Activated CD8-positive, alpha-beta memory T cell treated with anti-CD3 and anti-CD28 coated beads, Interleukin-2, amount 50 U/mL, for 24 hours (primary cell): ENCODE data around the gene TJP1.
"Not testable (repeated sequence)": the region's sequence is repeated elsewhere in the genome, so short reads cannot be mapped to it uniquely, and the experiment has no call there.

Source experiments
- DNase-seq: peaks from one replicate; pipeline ENCODE4 v3.0.0-alpha.2; 2020; ENCODE audit errors: extremely low read depth

Gene TJP1

DNA sequence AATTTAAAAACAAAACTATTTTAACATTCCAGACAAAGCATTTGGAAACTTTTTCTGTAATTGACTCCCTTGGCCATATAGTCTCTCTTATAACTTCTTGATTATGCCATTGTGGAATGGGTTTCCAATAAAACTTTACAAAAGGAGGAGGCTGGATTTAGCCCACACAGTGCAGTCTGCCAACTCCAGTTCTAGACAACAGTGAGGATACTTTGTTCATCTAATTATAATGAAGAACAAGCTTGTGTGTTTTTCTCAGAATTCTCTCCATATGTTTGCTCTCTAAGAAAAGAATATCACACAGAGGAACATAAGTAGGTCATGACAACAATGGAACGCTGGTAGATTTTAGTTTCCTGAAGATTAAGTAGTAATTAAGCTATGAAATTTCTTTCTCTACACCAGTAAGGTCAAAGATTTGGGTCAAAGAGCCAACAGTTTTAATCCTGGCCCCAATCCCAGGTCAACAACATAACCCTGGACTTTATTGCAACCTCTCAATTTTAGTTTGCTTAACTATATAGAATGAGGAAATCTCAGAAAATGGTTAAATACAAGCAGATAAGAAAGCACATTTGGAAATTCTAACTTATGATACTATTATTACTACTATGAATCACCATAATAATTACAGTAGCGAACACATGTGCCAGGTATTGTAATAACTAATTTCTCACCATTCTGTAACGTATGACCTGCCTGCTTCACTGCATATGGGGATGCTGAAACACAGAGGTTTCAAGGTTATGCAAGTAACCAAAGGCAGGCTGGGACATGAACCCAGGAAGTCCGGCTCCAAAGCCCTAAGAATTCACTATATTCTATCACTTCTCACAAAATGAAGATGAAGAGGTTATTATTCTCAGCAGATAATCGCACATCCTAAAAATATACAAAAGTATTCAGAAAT, 65.7 kb downstream of the TJP1 start:
- DNase-seq = no peak

DNA sequence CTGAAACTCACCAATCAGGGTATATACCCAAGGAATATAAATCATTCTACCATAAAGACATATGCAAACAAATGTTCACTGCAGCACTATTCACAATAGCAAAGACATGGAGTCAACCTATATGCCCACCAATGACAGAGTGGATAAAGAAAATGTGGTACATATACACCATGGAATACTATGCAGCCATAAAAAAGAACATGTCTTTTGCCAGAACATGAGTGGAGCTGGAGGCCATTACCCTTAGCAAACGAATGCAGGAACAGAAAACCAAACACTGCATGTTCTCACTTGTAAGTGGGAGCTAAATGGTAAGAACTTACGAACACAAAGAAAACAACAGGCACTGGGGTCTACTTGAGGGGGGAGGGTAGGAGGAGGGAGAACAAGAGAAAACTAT, 68.3 kb downstream of the TJP1 start:
- not testable (repeated sequence) for DNase-seq

DNA sequence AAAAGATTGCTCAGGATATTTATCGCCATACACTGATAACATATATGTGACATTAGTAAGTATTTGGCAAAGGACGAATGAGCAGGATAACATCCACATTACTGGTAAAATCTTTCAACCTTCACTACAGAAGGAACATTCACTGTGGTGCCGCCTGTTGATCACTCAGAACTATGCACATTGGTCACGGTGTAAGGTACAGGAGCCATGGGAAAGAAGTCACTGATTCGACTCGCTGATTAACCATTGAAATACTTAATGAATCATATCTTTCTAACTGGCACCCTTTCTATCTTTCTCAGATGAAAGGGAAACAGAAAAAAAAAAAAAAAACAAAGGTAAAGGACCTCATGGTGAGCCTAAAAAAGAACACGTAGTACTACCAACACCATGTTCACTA, 68.8 kb downstream of the TJP1 start:
- no peak for DNase-seq

DNA sequence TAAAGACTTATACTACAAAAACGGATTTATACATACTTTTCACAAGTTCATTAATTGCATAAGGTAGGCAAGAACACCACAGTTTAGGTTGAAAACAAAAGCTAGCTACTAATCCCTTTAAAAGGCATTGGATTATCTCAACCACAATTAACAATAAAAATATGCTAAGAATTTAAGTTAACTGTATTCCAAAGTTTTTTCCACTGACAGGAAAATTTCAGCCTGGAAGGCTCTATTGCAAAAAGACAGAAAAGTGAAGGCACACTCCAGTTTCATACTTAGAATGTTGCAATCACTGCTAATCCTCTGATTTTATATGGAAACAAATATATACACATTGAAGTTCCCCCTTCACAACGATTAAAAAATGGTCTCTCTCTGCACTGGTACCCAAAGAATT, 71.5 kb downstream of the TJP1 start:
- DNase-seq = no peak

DNA sequence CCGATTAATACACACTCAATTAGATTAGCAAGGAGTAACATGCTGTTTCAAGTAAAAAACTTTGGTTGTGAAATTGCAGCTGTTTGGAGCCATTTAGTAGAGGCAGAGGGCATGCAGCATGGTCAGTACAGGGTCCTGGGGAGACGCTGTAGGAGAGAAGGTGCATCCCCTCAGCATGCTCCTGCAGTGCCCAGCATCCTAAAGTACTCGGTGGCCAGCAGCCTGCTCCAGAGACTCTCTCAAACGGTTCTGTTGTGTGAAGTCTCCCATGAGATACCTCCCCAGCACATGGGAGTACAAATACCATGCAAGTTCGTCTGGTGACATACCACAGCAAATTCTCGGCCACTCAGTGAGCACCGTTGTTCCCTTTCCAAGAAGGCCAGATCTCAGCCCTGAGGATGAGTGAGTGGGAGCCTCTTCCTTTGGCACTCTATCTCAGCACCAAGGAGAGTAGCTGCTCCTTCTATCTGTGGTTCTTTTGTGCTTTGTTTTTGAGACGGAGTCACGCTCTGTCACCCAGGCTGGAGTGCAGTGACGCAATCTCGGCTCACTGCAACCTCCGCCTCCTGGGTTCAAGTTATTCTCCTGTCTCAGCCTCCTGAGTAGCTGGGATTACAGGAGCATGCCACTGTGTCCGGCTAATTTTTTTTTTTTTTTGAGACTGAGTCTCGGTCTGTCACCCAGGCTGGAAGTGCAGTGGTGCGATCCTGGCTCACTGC, 72.7 kb downstream of the TJP1 start:
- no peak for DNase-seq

DNA sequence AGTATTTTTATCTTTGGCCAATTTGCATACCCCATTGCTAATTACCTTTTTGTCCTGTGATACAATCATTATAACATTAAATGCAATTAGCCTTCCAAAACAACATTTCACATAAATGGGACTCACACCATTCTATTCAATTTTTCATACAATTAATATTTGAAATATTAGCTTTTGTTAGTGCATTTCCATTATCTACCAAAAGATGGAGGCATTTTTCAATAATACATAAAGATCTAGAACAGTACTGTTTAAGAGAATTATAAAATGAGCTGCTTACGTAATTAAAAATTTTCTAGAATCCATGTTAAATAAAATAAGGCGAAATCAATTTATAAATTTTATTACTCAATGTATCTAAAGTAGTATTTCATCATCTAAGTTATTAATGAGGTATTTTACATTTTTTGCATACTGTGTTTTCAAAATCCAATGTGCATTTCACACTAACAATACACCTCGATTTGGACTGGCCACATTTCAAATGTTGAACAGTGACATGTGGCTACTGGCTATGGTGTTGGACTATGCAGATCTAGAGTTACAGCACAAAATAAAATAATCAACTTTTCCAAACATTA, 74.3 kb downstream of the TJP1 start:
- DNase-seq = no peak

DNA sequence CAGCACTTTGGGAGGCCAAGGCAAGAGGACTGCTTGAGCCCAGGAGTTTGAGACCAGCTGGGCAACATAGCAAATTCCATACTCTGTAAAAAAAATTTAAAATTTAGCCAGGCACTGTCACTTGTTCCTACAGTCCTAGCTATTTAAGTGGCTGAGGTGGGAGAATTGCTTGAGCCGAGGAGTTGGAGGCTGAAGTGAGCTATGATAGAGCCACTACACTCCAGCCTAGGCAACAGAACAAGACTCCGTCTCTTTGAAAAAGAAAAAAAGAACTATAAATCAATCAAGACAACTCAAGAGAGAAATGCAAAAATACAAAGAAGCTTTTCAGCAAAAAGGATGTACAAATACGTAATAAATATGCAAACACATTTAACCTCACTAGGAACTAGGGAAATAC, 78.8 kb downstream of the TJP1 start:
- no peak for DNase-seq

DNA sequence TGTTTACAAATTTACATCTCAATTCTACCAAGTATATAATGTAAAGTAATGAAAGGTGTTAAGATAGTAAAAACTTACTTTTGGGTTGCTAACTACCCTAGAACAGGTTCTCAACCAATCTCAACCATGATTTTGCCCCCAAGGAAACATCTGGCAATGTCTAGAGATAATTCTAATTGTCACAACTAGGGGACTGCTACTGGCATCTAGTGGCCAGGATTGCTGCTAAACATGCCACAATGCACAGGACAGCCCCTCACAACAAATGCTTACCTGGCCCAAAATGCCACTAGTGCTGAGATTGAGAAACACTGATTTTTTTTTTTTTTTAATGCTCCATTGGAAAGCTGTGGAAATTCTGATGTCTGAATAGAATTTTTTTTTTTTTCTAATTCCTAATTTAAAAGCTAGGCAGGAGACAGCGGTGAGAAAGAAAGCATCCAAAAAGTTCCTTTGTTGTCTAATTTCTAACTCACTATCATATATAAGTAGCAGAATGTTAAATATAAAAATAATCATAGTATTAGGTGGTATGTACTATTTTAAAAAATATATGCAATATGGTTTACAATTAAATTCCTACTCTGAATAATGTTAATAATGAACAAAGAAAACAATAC, 81.5 kb downstream of the TJP1 start:
- no peak for DNase-seq

DNA sequence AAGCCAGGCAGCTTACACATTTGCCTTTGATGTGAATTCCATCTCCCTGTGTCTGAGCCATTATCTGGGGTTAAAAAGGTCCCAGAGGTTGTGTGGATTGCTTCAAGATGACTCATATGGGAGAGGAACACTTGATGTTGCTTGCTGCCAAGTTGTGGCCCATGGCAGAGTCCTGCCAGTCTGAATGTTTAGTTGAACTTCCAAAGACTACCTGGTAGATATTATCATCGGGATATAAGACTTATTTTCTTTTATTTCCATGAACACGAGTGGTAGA, 85.6 kb downstream of the TJP1 start:
- no peak for DNase-seq

DNA sequence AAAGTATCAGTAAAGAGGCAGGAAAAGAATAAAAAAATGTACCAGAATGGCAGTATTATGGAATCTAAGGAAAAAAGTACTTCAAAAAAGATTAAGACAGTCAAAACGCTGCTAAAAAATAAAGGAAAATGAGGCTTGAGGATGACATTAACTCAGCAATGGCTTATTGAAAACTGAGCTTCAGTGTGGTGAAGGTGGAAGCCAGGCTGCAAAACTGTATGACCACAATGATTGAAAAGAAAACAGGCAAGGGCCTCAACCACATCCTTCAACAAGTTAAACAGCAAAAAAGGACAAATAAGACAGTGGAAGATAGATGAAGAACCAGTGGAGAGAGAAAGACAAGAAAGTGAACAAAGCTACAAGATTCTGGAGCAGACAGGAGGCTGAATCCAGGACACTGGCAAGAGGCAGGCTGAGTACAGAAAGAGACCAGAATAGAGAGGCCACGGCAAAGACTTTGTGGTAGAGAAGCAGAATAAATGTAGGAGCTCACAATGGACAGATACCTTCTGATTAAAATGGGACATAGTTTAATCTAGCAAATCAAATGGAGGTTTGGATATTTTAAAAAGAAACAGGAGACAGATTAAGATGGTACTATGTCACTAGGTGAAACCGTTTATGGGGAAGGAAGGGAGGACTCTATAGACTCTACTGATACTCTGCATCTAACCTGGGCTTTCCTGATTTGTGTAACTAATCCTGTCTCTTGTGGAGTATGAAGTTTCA, 86.1 kb downstream of the TJP1 start:
- no peak for DNase-seq

DNA sequence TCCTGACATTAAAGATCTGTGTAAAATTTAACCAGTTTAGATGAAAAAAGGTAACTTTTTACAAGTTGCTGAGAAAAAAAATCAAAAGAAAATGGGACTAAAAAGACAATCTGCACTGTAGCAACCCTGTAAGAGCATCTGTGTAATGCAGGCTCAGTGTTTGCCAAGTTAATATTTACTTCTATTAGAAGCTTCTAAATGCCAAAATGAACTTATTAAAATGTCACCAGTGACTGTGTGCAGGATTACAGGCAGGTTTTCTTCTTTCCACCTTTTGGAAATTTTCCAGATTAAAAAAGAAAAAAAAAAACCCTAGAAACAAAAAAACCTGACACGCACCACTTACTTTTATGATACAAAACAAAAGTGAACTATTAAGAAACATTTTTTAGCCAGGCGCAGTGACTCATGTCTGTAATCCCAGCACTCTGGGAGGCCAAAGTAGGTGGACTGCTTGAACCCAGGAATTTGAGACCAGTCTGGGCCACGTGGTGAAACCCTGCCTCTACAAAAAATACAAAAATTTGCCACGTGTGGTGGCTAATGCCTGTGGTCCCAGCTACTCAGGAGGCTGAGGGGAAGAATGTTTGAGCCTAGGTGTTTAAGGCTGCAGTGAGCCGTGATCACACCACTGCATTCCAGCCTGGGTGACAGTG, 87.2 kb downstream of the TJP1 start:
- no peak for DNase-seq

DNA sequence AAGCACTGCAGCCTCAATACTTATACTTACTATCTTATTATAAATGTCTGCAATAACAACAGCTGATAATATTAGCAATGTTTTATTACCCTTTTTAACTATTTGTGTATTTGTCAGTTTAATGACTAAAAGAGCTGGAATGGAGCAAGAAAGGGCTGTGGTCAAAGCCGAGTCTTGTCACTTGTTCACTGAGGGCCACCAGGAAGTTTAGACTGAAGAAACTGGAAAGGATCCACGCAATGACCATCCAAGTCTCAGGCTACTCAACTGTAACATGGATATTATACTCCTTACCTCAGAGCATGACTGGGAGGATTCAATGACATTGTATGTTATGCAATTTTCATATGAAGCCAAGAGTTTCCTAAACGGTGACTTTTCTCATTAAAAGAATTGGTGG, 90.4 kb downstream of the TJP1 start:
- DNase-seq = no peak

DNA sequence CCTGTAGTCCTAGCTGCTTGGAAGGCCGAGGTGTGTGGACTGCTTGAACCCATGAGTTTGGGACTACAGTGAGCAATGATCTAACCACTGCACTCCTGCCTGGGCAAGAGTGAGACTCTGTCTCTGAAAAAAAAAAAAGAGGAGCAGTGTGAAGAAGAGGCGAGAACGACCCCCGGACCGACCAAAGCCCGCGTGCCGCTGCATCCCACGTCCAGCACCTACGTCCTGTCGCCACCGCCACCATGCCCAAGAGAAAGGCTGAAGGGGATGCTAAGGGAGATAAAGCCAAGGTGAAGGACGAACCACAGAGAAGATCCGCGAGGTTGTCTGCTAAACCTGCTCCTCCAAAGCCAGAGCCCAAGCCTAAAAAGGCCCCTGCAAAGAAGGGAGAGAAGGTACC, 91.8 kb downstream of the TJP1 start:
- DNase-seq = not testable (repeated sequence)

DNA sequence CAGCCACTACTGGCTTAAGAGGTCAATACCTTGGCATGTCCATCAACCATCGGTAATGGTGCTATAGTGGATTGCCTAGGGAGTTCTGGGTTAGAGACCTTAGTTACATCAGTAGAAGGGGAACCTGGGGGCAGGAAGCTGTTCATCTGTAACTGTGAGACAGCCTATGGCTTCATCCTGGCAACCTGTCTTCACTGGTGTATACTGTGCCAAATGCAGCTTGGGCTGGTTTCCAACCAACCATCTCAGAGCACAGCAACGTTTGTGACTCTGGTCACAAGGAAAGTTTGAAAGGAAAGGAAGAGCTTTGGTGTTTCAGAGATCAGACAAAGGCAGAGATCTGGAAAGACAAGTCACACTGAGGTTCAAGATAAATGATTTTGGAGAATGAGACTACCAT, 93.8 kb downstream of the TJP1 start:
- no peak for DNase-seq

DNA sequence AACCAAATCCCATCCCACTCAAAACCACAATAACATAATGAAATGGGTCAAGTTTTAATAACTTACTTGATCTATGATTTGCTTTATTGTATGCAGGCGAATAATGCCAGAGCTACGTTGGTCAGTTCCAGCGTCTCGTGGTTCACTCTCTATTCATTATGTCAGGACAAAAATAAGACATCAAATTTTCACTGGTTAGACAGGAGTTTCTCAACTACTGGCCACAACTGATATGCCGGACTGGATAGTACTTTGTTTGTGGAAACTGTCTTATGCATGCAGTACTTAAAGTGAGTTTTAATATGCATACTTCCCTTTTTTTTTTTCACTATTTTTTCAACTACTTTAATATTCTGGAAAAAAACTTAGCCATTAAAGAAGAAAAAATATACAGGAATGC, 94.4 kb downstream of the TJP1 start:
- no peak for DNase-seq

DNA sequence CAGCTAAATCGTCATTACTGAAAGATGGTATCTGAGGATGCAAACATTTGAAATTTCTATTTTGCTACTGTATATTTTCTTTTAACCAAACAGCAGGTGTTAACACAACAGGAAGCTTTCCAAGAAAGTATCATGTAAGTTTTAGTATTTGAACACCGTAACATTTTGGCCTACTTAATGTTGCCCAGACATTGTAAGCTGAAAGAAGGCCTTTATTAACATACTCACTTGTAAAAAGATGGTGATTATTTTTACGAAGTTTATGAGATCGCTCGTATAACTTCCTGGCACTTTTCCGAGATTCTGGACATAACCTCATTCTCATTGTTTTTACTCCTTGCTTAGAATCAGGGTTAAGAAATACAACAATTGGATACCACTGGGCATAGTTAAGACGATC, 95.7 kb downstream of the TJP1 start:
- no peak for DNase-seq

DNA sequence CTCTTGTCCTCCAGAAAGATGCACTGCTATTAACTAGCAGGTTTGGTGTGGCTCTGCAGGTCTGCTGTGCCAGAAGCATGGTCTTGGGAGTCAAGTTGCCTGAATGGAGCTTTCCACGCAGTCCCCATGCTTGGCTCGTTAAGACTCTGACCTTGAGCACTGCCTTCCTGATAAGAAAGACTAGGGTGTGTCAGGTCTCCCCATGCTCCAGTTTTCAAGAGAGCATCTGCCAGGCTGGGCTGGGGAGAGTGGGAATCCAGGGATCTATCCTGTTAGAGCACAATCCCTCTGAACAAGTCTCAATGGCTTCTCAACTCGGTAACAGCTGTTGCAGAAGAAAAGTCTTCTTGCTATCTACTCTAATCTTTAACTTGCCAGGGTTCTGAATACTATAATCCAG, 98.2 kb downstream of the TJP1 start:
- no peak for DNase-seq

DNA sequence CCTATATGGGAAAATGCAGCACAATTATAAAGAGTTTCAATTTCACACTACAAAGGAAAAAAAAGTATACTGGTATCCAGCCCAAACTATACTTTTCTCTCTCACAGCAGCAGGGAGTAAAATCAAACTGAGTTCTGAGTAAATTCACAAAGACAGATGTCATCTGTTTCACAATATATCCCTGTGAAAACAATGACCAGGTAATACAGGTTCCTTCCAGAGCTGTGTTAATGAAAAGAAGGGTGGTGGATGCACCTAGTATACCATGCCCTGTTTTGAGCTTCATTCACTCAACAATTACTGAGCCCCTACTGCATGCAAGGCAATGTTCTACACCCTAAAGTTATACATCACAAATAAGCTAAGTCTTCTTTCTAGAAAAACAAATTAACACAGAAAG, 108.5 kb downstream of the TJP1 start:
- DNase-seq = no peak

DNA sequence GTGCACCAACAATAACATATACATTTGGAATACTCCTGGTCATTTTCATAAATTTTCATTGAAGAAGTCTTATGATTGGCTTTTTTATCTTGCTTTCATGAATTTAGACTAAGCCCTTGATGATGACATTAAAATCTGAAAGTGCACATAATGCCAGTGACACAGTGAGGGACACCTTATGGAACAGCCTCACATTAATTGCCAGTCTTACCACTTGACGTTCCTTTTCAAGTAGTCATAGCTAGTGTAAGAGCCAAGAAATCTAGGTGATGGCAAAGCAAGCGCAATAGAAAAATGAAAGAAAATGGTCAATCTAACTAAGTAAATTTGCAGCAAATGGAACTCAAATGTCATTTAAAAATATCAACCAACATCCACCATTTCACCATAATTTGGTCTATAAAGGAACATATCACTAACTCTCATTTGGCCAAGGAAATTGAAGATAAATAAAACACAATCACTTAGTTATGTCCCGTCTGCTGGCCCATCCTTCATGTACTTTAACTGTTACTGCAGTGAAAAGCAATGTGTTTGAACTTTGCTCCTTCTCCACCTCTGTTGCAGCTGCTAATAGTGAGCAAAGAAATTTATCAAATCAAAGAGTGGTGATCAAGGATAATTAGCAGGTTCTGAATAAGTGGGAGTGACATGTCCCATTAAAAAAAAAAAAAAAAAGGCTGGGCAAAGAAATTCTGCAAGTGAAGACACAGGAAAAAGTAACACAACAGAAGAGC, 110.0 kb downstream of the TJP1 start:
- DNase-seq = no peak

DNA sequence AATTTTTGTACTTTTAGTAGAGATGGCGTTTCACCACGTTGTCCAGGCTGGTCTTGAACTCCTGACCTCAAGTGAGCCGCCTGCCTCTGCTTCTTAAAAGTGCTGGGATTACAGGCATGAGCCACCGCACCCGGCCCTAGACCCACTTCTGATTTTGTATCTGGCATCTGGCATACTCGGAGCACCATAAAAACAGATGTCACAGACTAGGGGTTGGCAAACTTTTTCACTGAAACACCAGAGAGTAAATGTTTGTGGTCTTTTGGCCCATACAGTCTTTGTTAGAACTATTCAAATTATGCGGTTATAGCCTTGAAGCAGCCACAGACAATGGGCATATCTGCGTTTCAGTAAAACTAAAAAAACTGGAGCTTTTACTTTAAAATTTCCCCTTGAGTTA, 110.7 kb downstream of the TJP1 start:
- DNase-seq = no peak

DNA sequence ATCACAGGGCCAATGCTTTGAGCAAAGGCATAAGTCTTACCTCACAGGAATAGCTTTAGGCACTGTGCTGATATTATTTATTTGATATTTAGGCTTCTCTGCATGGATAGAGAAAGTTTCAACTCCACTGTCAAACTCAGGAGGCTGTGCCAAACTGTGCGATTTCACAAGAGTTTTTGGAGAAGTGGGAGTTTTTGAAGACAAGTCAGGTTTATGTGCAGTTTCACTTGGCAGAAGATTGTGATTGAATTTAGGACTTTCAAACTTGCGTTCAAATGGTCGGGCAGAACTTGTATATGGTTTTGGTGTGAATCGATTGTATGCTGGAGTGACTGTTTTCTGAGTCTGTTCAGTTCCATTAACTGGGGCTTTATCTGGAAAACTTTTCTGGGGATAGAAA, 113.7 kb downstream of the TJP1 start:
- no peak for DNase-seq
